SK-N-SH (cell line): ENCODE measurements around the gene ADRA1B. TPM values are rescaled to one million over a fixed set of nuclear protein-coding genes. Genes with fewer than 3 reads are reported as not detected.

Source experiments
- CTCF ChIA-PET: fragments of 300-600, 350-600 bp; formaldehyde crosslinking; extraction: SDS; loops from one replicate; lab custom pipeline; 2021; lab: Yijun Ruan, JAX
- POLR2A ChIA-PET: fragments of 350-600 bp; sonication (Branson Sonifier 250); formaldehyde crosslinking; extraction: SDS; loops from one replicate; lab custom pipeline; 2020; ENCODE audit warnings: antibody characterized with exemption, inconsistent platforms; lab: Yijun Ruan, JAX
- DNase-seq: peaks from one replicate; pipeline ENCODE4 v3.0.0; 2012
- H2AFZ ChIP-seq: fragments of 200-600 bp; sonication (generic); 2 replicates; pipeline ENCODE4 v1.8.1; 2016; ENCODE audit warnings: antibody characterized with exemption, mild to moderate bottlenecking, low read depth
- H3F3A ChIP-seq: fragments of 200-600 bp; sonication (generic); replicated peaks from 2 replicates; pipeline ENCODE3; 2016; ENCODE audit warnings: antibody characterized with exemption, mild to moderate bottlenecking; ENCODE audit not compliant: insufficient read depth
- H3K27ac ChIP-seq, 2 experiments: fragments of 200-500 bp in 1 of 2; fragments of 200-600 bp in 1 of 2; sonication (Bioruptor generic) in 1 of 2; sonication (generic), shearing (Covaris generic) in 1 of 2; 2 replicates each; pipeline versions ENCODE4 v1.5.1 to v1.6.1; 2014 to 2016; ENCODE audit warnings: low read depth in 2 of 2, inconsistent platforms in 1 of 2, low read length in 1 of 2, mild to moderate bottlenecking in 1 of 2, mixed read lengths in 1 of 2
- H3K27me3 ChIP-seq: fragments of 200-600 bp; sonication (generic), shearing (Covaris generic); 2 replicates; pipeline ENCODE4 v1.6.1; 2016; ENCODE audit warnings: mixed run types; ENCODE audit not compliant: insufficient read depth
- H3K36me3 ChIP-seq, 2 experiments: fragments of 200-500 bp in 1 of 2; fragments of 200-600 bp in 1 of 2; sonication (Bioruptor generic) in 1 of 2; sonication (generic) in 1 of 2; replicated peaks in 1 of 2; 2 replicates each; pipeline versions ENCODE3 to v1.5.1; 2014 to 2016; ENCODE audit warnings: low read length in 1 of 2, mild to moderate bottlenecking in 1 of 2; ENCODE audit not compliant: insufficient read depth in 2 of 2, control insufficient read depth in 1 of 2
- H3K4me1 ChIP-seq, 2 experiments: fragments of 200-500 bp in 1 of 2; fragments of 200-600 bp in 1 of 2; sonication (Bioruptor generic) in 1 of 2; sonication (generic), shearing (Covaris generic) in 1 of 2; 2 replicates each; pipeline versions ENCODE4 v1.5.1 to v1.6.1; 2014 to 2016; ENCODE audit warnings: low read depth in 1 of 2, low read length in 1 of 2, mixed run types in 1 of 2; ENCODE audit not compliant: insufficient read depth in 2 of 2, control insufficient read depth in 1 of 2
- H3K4me2 ChIP-seq: fragments of 200-600 bp; sonication (generic), shearing (Covaris generic); 2 replicates; pipeline ENCODE4 v1.6.1; 2017; ENCODE audit warnings: mixed run types
- H3K4me3 ChIP-seq, 2 experiments: fragments of 200-500 bp in 1 of 2; fragments of 200-600 bp in 1 of 2; sonication (Bioruptor generic) in 1 of 2; sonication (generic), shearing (Covaris generic) in 1 of 2; 2 replicates each; pipeline versions ENCODE4 v1.5.1 to v1.8.1; 2014 to 2016; ENCODE audit warnings: low read depth in 2 of 2, inconsistent platforms in 1 of 2, low read length in 1 of 2, mild to moderate bottlenecking in 1 of 2, mixed read lengths in 1 of 2, moderate library complexity in 1 of 2
- H3K79me2 ChIP-seq: fragments of 200-600 bp; sonication (generic); 2 replicates; pipeline ENCODE4 v1.8.1; 2017; ENCODE audit warnings: mild to moderate bottlenecking; ENCODE audit not compliant: insufficient read depth
- H3K9ac ChIP-seq: fragments of 200-600 bp; sonication (generic); 2 replicates; pipeline ENCODE4 v1.6.1; 2017; ENCODE audit warnings: mixed run types
- H3K9me2 ChIP-seq: fragments of 200-600 bp; sonication (generic); 2 replicates; pipeline ENCODE4 v1.6.1; 2017; ENCODE audit warnings: mixed run types
- H3K9me3 ChIP-seq: fragments of 200-600 bp; sonication (generic); 2 replicates; pipeline ENCODE4 v1.6.1; 2017; ENCODE audit warnings: mixed run types, mild to moderate bottlenecking, moderate library complexity
- H4K20me1 ChIP-seq: fragments of 200-600 bp; sonication (generic); 2 replicates; pipeline ENCODE4 v1.6.1; 2017; ENCODE audit warnings: mild to moderate bottlenecking, mixed run types; ENCODE audit not compliant: insufficient read depth
- CHD2 ChIP-seq: fragments of 150-350 bp; IDR thresholded peaks from 2 replicates; pipeline ENCODE4 v1.6.1; 2018; ENCODE audit warnings: low read length; ENCODE audit not compliant: partially characterized antibody
- EZH2phosphoT487 ChIP-seq: fragments of 200-600 bp; sonication (generic); IDR thresholded peaks from 2 replicates; pipeline ENCODE4 v1.6.1; 2017; ENCODE audit warnings: low read depth, mixed run types, mild to moderate bottlenecking, antibody characterized with exemption, moderate library complexity, borderline replicate concordance
- FOXJ3 ChIP-seq: sonication (generic); formaldehyde crosslinking; IDR thresholded peaks from 2 replicates; pipeline ENCODE4 v1.5.1; 2020; ENCODE audit warnings: mild to moderate bottlenecking, missing genetic modification reagents
- GABPA ChIP-seq: IDR thresholded peaks from 2 replicates; pipeline ENCODE4 v1.4.0; 2012; ENCODE audit warnings: low read depth, mild to moderate bottlenecking
- GATA2 ChIP-seq: sonication (generic); formaldehyde crosslinking; IDR thresholded peaks from 2 replicates; pipeline ENCODE4 v1.5.0; 2020; ENCODE audit warnings: mild to moderate bottlenecking, missing genetic modification reagents
- IRF3 ChIP-seq: fragments of 150-350 bp; IDR thresholded peaks from 2 replicates; pipeline ENCODE4 v1.6.1; 2016; ENCODE audit warnings: mild to moderate bottlenecking, low read depth, low read length
- PBX3 ChIP-seq: IDR thresholded peaks from 2 replicates; pipeline ENCODE4; 2012
- POLR2AphosphoS5 ChIP-seq: IDR thresholded peaks from 2 replicates; pipeline ENCODE4 v1.6.1; 2012; ENCODE audit warnings: low read depth, low read length
- RAD21 ChIP-seq: IDR thresholded peaks from 2 replicates; pipeline ENCODE4 v1.6.1; 2012; ENCODE audit warnings: mild to moderate bottlenecking, low read length
- RFX5 ChIP-seq: IDR thresholded peaks from 2 replicates; pipeline ENCODE4 v1.6.1; 2012; ENCODE audit warnings: mild to moderate bottlenecking, improper control_type of control experiment, low read length
- RXRA ChIP-seq: IDR thresholded peaks from 2 replicates; pipeline ENCODE4 v1.4.0; 2012; ENCODE audit warnings: low read depth, mild to moderate bottlenecking, borderline replicate concordance
- SMC3 ChIP-seq: IDR thresholded peaks from 2 replicates; pipeline ENCODE4 v1.6.1; 2012; ENCODE audit warnings: low read depth, low read length, improper control_type of control experiment
- TAF1 ChIP-seq: IDR thresholded peaks from 2 replicates; pipeline ENCODE4 v1.6.1; 2012; ENCODE audit warnings: low read depth, mild to moderate bottlenecking, low read length, moderate library complexity, borderline replicate concordance
- YY1 ChIP-seq: IDR thresholded peaks from 2 replicates; pipeline ENCODE4 v1.4.0; 2012; ENCODE audit warnings: low read depth, mild to moderate bottlenecking
- ZBTB33 ChIP-seq: IDR thresholded peaks from 2 replicates; pipeline ENCODE4 v1.4.0; 2012; ENCODE audit warnings: low read depth, borderline replicate concordance
- WGBS: methylation state at CpG from one replicate; pipeline ENCODE4 v1.1.6; 2017; ENCODE audit warnings: low lambda C conversion rate; 5-methylcytosine and 5-hydroxymethylcytosine counted together
- polyA plus RNA-seq, 3 experiments: library from polyadenylated mRNA; depleted of rRNA; stranded (reverse); fragments of >200 nt; gene quantifications; 2 replicates each; pipeline ENCODE4 v1.2.3, GENCODE V29; 2012
- TF ChIP-seq, protein P1 (sequence below): fragments of 150-350 bp; IDR thresholded peaks from 2 replicates; pipeline ENCODE4 v1.6.1; 2017; ENCODE audit warnings: antibody characterized with exemption, low read length, low read depth, borderline replicate concordance
- TF ChIP-seq, protein P2 (sequence below): fragments of 200-600 bp; sonication (generic); IDR thresholded peaks from 2 replicates; pipeline ENCODE4 v1.6.1; 2017; ENCODE audit warnings: antibody characterized with exemption, mild to moderate bottlenecking, moderate library complexity
- TF ChIP-seq, protein P3 (sequence below): IDR thresholded peaks from 2 replicates; pipeline ENCODE4 v1.6.1; 2012; ENCODE audit warnings: mild to moderate bottlenecking, low read depth, low read length, moderate library complexity

The ADRA1B gene
- polyA plus RNA-seq, 1 of the 3 experiments (the other 2 are of a cell fraction), result 2.2 TPM

DNA sequence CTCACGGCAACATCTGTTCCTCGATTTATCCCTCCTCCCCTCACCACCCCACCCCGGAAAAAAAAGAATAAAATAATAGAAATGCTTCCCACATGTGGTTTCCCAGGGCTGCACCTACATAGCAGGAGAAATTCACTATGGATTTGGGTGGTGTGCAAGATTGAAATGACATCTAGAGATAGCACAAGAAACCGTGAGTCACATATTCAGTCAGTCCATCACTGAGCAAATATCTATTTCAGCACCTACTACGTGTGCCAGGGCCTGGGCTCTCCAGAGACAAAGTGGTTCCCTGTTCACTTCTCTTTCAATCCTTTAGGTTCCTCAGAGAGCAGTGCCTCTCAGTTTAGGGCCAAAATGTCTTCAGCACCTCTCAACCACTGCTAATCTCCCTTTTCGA, 47.7 kb downstream of the ADRA1B start (continued):
- TF ChIP-seq PBX3 (no peak), RFX5 (no peak), GATA2 (CRISPR knock-in tag) (no peak), RXRA (no peak)
- TF ChIP-seq, all 33 proteins: peak for 0

GRCh38 chr5:159965031-159965837, 49.0 kb downstream of the ADRA1B start:
- no peaks in the 10 kb centered on the region for H3K9me3 ChIP-seq
- H3K9ac ChIP-seq, result no peak overlapping the region
- DNase-seq, result peak; percentile 69
- CTCF ChIA-PET, result interaction anchor here (1.1 to 1.9 kb wide), 7 partner anchors 8 to 521 kb away, joined by 3 to 9 read pairs (median 4); partner anchors contain the start of gene TTC1
- H3F3A ChIP-seq, result peaks cover 14% of the 10 kb centered on the region
- 31% methylated on average over 9 of the region's 12 CpGs for WGBS
- H3K4me2 ChIP-seq, result no peak overlapping the region
- no peak overlapping the region for H2AFZ ChIP-seq
- no peaks in the 10 kb centered on the region; a peak in 1 of 4 replicates for H3K4me1 ChIP-seq
- POLR2A ChIA-PET, result no interaction called here
- no peaks in the 10 kb centered on the region for H3K36me3 ChIP-seq
- no peak overlapping the region for H3K27ac ChIP-seq
- no peaks in the 10 kb centered on the region for H4K20me1 ChIP-seq
- H3K79me2 ChIP-seq, result no peaks in the 10 kb centered on the region
- no peaks in the 10 kb centered on the region for H3K9me2 ChIP-seq
- H3K4me3 ChIP-seq, result no peak overlapping the region
- no peaks in the 10 kb centered on the region for H3K27me3 ChIP-seq
- TF ChIP-seq EZH2phosphoT487 (no peak), GATA2 (CRISPR knock-in tag) (no peak), GABPA (no peak), TAF1 (no peak), RAD21 (peak; percentile 68), ZBTB33 (no peak), CHD2 (no peak), FOXJ3 (CRISPR knock-in tag) (no peak), SMC3 (peak; percentile 65), RXRA (no peak), IRF3 (no peak), POLR2AphosphoS5 (no peak), YY1 (no peak)
- TF ChIP-seq, protein P1, sequence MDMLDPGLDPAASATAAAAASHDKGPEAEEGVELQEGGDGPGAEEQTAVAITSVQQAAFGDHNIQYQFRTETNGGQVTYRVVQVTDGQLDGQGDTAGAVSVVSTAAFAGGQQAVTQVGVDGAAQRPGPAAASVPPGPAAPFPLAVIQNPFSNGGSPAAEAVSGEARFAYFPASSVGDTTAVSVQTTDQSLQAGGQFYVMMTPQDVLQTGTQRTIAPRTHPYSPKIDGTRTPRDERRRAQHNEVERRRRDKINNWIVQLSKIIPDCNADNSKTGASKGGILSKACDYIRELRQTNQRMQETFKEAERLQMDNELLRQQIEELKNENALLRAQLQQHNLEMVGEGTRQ, result no peak
- TF ChIP-seq, protein P2, sequence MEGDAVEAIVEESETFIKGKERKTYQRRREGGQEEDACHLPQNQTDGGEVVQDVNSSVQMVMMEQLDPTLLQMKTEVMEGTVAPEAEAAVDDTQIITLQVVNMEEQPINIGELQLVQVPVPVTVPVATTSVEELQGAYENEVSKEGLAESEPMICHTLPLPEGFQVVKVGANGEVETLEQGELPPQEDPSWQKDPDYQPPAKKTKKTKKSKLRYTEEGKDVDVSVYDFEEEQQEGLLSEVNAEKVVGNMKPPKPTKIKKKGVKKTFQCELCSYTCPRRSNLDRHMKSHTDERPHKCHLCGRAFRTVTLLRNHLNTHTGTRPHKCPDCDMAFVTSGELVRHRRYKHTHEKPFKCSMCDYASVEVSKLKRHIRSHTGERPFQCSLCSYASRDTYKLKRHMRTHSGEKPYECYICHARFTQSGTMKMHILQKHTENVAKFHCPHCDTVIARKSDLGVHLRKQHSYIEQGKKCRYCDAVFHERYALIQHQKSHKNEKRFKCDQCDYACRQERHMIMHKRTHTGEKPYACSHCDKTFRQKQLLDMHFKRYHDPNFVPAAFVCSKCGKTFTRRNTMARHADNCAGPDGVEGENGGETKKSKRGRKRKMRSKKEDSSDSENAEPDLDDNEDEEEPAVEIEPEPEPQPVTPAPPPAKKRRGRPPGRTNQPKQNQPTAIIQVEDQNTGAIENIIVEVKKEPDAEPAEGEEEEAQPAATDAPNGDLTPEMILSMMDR, result peak; percentile 83
- TF ChIP-seq, protein P3, sequence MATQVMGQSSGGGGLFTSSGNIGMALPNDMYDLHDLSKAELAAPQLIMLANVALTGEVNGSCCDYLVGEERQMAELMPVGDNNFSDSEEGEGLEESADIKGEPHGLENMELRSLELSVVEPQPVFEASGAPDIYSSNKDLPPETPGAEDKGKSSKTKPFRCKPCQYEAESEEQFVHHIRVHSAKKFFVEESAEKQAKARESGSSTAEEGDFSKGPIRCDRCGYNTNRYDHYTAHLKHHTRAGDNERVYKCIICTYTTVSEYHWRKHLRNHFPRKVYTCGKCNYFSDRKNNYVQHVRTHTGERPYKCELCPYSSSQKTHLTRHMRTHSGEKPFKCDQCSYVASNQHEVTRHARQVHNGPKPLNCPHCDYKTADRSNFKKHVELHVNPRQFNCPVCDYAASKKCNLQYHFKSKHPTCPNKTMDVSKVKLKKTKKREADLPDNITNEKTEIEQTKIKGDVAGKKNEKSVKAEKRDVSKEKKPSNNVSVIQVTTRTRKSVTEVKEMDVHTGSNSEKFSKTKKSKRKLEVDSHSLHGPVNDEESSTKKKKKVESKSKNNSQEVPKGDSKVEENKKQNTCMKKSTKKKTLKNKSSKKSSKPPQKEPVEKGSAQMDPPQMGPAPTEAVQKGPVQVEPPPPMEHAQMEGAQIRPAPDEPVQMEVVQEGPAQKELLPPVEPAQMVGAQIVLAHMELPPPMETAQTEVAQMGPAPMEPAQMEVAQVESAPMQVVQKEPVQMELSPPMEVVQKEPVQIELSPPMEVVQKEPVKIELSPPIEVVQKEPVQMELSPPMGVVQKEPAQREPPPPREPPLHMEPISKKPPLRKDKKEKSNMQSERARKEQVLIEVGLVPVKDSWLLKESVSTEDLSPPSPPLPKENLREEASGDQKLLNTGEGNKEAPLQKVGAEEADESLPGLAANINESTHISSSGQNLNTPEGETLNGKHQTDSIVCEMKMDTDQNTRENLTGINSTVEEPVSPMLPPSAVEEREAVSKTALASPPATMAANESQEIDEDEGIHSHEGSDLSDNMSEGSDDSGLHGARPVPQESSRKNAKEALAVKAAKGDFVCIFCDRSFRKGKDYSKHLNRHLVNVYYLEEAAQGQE, result no peak
